ENCODE results near the gene NELL1.

The NELL1 gene

GRCh38 chr11:20909995-20910726 lies 240.8 kb downstream of the NELL1 start:
- TF ChIP-seq CTCF (IDR thresholded peaks at IDR 0.05): no peak
- DNase-seq: peak; percentile 8
- Mint-ChIP-seq H3K36me3 (ENCODE audit: low read depth) (no peaks in the 10 kb centered on the region), H3K4me3 (no peak overlapping the region), H3K4me1 (no peaks in the 10 kb centered on the region), H3K27me3 (ENCODE audit: low read depth, poor library complexity) (peaks cover 3% of the 10 kb centered on the region), H3K27ac (no peak overlapping the region), H3K9me3 (no peaks in the 10 kb centered on the region)

DNA sequence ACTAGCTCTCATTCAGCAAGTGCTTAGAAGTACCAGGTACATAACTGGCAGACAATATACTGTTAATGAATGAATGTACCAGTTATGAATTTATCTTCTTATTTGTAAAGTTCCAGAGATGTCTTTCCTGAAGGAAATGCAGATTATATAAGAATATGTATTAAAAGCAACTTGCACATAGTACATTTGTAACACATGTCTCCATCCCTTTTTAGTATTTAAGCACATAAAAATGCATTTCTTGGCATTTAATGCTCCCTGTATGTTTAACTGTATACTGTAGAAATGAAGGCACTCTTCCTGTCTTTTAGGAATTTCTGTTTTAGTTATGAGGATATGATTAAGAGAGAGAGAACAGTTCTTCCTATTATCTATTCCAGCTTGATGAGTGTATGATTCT lies 241.3 kb downstream of the NELL1 start:
- H3K27me3 Mint-ChIP-seq (ENCODE audit: low read depth, poor library complexity): no peaks in the 10 kb centered on the region
- H3K27ac Mint-ChIP-seq: no peak overlapping the region
- H3K4me1 Mint-ChIP-seq: no peaks in the 10 kb centered on the region
- TF ChIP-seq CTCF (IDR thresholded peaks at IDR 0.05): no peak
- DNase-seq: no peak
- no peak overlapping the region for H3K4me3 Mint-ChIP-seq
- H3K9me3 Mint-ChIP-seq: no peaks in the 10 kb centered on the region
- H3K36me3 Mint-ChIP-seq (ENCODE audit: low read depth): no peaks in the 10 kb centered on the region

DNA sequence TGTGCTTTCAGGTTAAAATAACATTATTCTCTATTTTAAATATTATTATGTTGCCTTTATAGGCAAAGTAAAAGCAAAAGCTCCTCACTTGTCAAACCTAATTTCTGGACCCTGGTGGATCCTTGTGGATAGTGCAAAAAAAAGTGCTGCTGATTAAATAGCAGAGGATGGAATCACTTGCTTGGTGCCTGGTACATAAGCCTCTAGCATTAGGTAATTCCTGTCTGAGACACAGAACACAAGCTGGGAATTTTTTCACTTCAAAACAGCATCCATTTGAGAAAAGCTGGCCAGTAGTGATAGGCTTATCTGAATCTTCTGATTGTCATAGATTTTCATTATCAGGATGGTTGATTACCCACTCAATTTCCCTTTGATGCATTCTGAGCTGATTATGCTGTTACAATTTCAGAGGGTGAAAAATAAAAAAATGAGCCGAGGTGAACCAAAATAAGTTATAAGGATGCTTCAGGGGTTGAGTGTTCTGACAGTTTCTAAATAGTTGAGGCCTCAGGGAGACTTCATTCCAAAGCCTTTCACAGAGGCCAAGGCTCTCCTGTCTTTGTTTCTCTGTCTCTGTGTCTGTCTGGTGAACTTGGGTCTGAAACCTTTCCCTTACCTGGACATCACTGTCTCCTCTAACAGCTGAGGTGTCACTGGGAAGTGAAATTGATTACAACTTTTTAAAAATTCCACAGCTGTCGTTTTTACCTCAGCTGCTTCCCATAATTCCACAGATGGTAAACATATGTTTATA lies 242.9 kb downstream of the NELL1 start:
- Mint-ChIP-seq H3K4me3 (no peak overlapping the region), H3K4me1 (no peaks in the 10 kb centered on the region), H3K27ac (peak overlapping the region; percentile 49), H3K9me3 (no peaks in the 10 kb centered on the region), H3K27me3 (ENCODE audit: low read depth, poor library complexity) (no peaks in the 10 kb centered on the region), H3K36me3 (ENCODE audit: low read depth) (no peaks in the 10 kb centered on the region)
- no peak for TF ChIP-seq CTCF (IDR thresholded peaks at IDR 0.05)
- no peak for DNase-seq

GRCh38 chr11:20912922-20913512 lies 243.6 kb downstream of the NELL1 start:
- Mint-ChIP-seq H3K27me3 (ENCODE audit: low read depth, poor library complexity) (no peaks in the 10 kb centered on the region), H3K27ac (no peak overlapping the region), H3K4me3 (no peak overlapping the region), H3K9me3 (no peaks in the 10 kb centered on the region), H3K36me3 (ENCODE audit: low read depth) (no peaks in the 10 kb centered on the region), H3K4me1 (no peaks in the 10 kb centered on the region)
- no peak for TF ChIP-seq CTCF (IDR thresholded peaks at IDR 0.05)
- DNase-seq: no peak

GRCh38 chr11:20917306-20917705 lies 247.9 kb downstream of the NELL1 start:
- TF ChIP-seq CTCF (IDR thresholded peaks at IDR 0.05): no peak
- Mint-ChIP-seq H3K27me3 (ENCODE audit: low read depth, poor library complexity) (no peaks in the 10 kb centered on the region), H3K4me1 (no peaks in the 10 kb centered on the region), H3K36me3 (ENCODE audit: low read depth) (no peaks in the 10 kb centered on the region), H3K9me3 (no peaks in the 10 kb centered on the region), H3K27ac (no peak overlapping the region), H3K4me3 (no peak overlapping the region)
- DNase-seq: no peak
